ENCODE measurements around the gene S1PR3.

Gene S1PR3

DNA sequence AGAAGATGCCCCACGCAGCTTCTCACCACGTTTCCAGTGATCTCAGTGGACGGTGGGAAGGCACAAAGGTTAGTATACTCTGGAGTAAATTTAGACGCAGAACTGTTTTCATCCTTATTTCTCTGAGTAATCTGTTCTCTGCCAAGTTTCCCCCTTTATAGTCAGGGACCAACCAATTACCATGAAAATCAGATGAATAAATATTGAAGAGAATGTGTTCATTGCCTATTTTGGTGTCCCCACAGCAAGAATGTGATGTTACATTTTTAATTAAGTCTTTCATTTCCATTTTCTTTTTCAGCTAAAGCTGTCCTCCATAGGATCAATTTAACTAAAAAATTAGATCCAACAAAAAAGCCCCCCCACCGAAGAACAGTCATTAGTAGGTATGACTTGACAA, 41.4 kb downstream of the S1PR3 start:
- Histone ChIP-seq H3K4me3 (replicated peaks; ENCODE audit: low read depth, low read length) (no peak overlapping the region), H3K27me3 (replicated peaks; ENCODE audit: control insufficient read depth, insufficient read depth, low read length) (no peaks in the 10 kb centered on the region), H3K36me3 (ENCODE audit: control insufficient read depth, insufficient read depth, low read length) (no peaks in the 10 kb centered on the region)
- DNase-seq (ENCODE audit: extremely low read depth, insufficient read length) = no peak
- TF ChIP-seq, protein P1, sequence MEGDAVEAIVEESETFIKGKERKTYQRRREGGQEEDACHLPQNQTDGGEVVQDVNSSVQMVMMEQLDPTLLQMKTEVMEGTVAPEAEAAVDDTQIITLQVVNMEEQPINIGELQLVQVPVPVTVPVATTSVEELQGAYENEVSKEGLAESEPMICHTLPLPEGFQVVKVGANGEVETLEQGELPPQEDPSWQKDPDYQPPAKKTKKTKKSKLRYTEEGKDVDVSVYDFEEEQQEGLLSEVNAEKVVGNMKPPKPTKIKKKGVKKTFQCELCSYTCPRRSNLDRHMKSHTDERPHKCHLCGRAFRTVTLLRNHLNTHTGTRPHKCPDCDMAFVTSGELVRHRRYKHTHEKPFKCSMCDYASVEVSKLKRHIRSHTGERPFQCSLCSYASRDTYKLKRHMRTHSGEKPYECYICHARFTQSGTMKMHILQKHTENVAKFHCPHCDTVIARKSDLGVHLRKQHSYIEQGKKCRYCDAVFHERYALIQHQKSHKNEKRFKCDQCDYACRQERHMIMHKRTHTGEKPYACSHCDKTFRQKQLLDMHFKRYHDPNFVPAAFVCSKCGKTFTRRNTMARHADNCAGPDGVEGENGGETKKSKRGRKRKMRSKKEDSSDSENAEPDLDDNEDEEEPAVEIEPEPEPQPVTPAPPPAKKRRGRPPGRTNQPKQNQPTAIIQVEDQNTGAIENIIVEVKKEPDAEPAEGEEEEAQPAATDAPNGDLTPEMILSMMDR (IDR thresholded peaks at IDR 0.05; ENCODE audit: insufficient read depth, low read length, poor library complexity, severe bottlenecking) = no peak

DNA sequence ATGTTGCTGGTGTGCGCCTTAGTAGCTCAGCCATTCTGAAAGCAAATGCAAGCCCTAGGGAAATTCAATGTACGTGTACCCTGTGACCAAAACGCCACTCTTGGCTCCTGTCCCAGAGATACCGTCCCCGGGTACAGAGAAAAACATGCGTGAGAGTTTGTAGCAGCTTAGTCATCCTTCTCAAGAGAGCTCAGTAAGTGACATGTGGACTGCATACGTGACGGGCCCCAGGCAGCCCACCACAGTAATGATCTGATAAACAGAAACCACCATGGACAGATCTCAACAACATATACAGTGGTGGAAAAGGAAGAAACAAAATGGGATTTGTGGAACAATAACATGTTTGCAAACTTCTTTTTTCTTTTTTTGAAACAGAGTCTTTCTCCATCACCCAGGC, 45.1 kb downstream of the S1PR3 start:
- TF ChIP-seq, protein P1 (IDR thresholded peaks at IDR 0.05; ENCODE audit: insufficient read depth, low read length, poor library complexity, severe bottlenecking) = no peak
- H3K36me3 ChIP-seq (ENCODE audit: control insufficient read depth, insufficient read depth, low read length) = no peaks in the 10 kb centered on the region
- no peak overlapping the region for H3K4me3 ChIP-seq (replicated peaks; ENCODE audit: low read depth, low read length)
- H3K27me3 ChIP-seq (replicated peaks; ENCODE audit: control insufficient read depth, insufficient read depth, low read length) = no peaks in the 10 kb centered on the region; the same call in 1 of the 2 replicates
- no peak for DNase-seq (ENCODE audit: extremely low read depth, insufficient read length)

DNA sequence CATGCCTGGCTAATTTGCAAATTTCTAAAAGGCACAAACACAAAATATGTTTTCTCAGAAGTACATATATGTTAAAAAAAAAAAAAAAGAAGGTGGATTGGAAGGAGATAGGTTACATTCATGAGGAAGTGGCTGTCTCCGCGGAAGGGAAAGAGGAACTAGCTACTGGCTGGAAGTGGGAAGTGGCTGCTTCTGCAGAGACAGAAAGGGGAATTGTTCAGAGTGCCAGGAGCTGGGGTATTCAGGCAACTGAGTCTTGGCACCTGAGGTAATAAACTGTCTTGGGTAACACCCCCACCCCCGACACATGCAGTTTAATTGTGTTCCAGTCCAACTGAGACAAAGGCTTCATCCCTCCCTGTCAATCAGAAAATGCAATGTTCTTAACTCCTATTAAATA, 45.6 kb downstream of the S1PR3 start:
- no peak for DNase-seq (ENCODE audit: extremely low read depth, insufficient read length)
- Histone ChIP-seq H3K27me3 (replicated peaks; ENCODE audit: control insufficient read depth, insufficient read depth, low read length) (no peaks in the 10 kb centered on the region; the same call in 1 of the 2 replicates), H3K36me3 (ENCODE audit: control insufficient read depth, insufficient read depth, low read length) (no peaks in the 10 kb centered on the region), H3K4me3 (replicated peaks; ENCODE audit: low read depth, low read length) (no peak overlapping the region)
- TF ChIP-seq, protein P1 (IDR thresholded peaks at IDR 0.05; ENCODE audit: insufficient read depth, low read length, poor library complexity, severe bottlenecking) = no peak

DNA sequence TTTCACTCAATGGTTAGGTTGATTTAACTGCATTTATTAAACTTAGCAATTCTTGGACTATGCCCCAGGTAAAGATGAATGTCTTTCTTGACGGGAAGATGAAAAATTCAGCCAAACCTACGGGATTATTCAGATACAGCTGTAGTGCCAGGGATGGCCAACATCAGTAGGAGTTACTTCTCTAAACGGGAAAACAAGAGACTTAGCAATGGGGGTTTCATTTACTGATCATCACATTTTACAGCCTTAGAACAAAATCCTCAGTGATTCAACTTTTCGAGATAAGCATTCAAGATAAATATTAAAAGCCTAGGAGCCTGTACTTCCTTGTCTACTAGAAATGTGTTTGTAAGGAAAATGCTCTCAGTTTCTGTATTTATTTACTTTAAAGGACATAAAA, 46.1 kb downstream of the S1PR3 start:
- Histone ChIP-seq H3K36me3 (ENCODE audit: control insufficient read depth, insufficient read depth, low read length) (no peaks in the 10 kb centered on the region), H3K4me3 (replicated peaks; ENCODE audit: low read depth, low read length) (no peak overlapping the region), H3K27me3 (replicated peaks; ENCODE audit: control insufficient read depth, insufficient read depth, low read length) (no peaks in the 10 kb centered on the region; the same call in 1 of the 2 replicates)
- DNase-seq (ENCODE audit: extremely low read depth, insufficient read length) = no peak
- TF ChIP-seq, protein P1 (IDR thresholded peaks at IDR 0.05; ENCODE audit: insufficient read depth, low read length, poor library complexity, severe bottlenecking) = no peak

DNA sequence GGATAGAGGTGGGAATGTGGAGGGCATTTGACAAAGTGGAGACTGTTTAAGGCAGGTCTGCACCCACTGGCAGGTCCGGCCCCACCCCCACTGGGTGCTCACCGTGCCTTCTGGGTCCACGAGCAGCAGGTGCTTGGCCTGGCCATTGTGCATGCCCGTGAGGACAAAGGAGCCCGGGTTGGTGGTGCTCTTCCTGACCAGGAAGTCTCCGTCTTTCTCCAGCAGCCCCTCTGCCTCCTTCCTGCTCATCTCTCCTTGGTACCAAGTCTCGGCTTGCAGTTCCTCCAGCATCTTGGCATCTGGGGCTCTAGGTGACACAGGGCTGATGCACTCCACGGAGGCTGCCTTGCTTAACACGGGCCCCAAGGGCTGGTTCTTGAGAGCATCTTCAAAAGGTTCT, 46.6 kb downstream of the S1PR3 start:
- no peak for DNase-seq (ENCODE audit: extremely low read depth, insufficient read length)
- H3K27me3 ChIP-seq (replicated peaks; ENCODE audit: control insufficient read depth, insufficient read depth, low read length) = no peaks in the 10 kb centered on the region; the same call in 1 of the 2 replicates
- TF ChIP-seq, protein P1 (IDR thresholded peaks at IDR 0.05; ENCODE audit: insufficient read depth, low read length, poor library complexity, severe bottlenecking) = no peak
- no peaks in the 10 kb centered on the region for H3K36me3 ChIP-seq (ENCODE audit: control insufficient read depth, insufficient read depth, low read length)
- no peak overlapping the region for H3K4me3 ChIP-seq (replicated peaks; ENCODE audit: low read depth, low read length)
